GM19238 (cell line): ENCODE results near the gene HDAC8.
"Not testable (repeated sequence)": the region's sequence is repeated elsewhere in the genome, so short reads cannot be mapped to it uniquely, and the experiment has no call there.

Experiments used
- DNase-seq: peaks from one replicate; pipeline ENCODE4 v3.0.0; 2011; ENCODE audit warnings: low spot score; ENCODE audit not compliant: insufficient read length

HDAC8 gene

GRCh38 chrX:72326605-72327300, 245.9 kb downstream of the HDAC8 start:
- DNase-seq = no peak

- DNase-seq = not testable (repeated sequence)
These were observed 253.0 kb downstream of the HDAC8 start for GRCh38 chrX:72319651-72320050.

GRCh38 chrX:72317139-72317538, 255.5 kb downstream of the HDAC8 start:
- DNase-seq = no peak

GRCh38 chrX:72316408-72317110, 256.1 kb downstream of the HDAC8 start:
- no peak for DNase-seq

GRCh38 chrX:72314881-72315280, 257.8 kb downstream of the HDAC8 start:
- DNase-seq = no peak

- no peak for DNase-seq
These were observed 258.7 kb downstream of the HDAC8 start for GRCh38 chrX:72313707-72314641.

- DNase-seq = no peak
These were observed 260.2 kb downstream of the HDAC8 start for GRCh38 chrX:72312311-72312940.

GRCh38 chrX:72309297-72310071, 263.2 kb downstream of the HDAC8 start:
- no peak for DNase-seq

GRCh38 chrX:72308566-72309296, 263.9 kb downstream of the HDAC8 start:
- no peak for DNase-seq

- DNase-seq = no peak
These were observed 264.5 kb downstream of the HDAC8 start for GRCh38 chrX:72308209-72308565.

GRCh38 chrX:72307646-72308051, 265.0 kb downstream of the HDAC8 start:
- DNase-seq = no peak

- no peak for DNase-seq
These were observed 265.6 kb downstream of the HDAC8 start for GRCh38 chrX:72306851-72307645.

- no peak for DNase-seq
These were observed 266.4 kb downstream of the HDAC8 start for GRCh38 chrX:72306085-72306801.

GRCh38 chrX:72305286-72306084, 267.2 kb downstream of the HDAC8 start, which contains the start of gene CITED1:
Gene CITED1 (minus strand): TSS chrX:72305914. CDS start chrX:72302869, 3,045 bp downstream.
- DNase-seq = no peak

GRCh38 chrX:72304877-72305276, 267.8 kb downstream of the HDAC8 start:
- no peak for DNase-seq

- DNase-seq = no peak
These were observed 270.9 kb downstream of the HDAC8 start for GRCh38 chrX:72301781-72302180.

GRCh38 chrX:72299891-72300630, 272.6 kb downstream of the HDAC8 start:
- DNase-seq = no peak
